Natural killer cell (primary cell): ENCODE results near the gene MIS12. TPM values are rescaled to one million over a fixed set of nuclear protein-coding genes. Genes with fewer than 3 reads are reported as not detected.
A peak's percentile ranks its signal among the peaks of the same experiment; 100 is the strongest.

ENCODE experiments used
- ATAC-seq, 3 donors: fragments of 150-1000 bp in 2 of 3; fragments of 200-7000 bp in 1 of 3; cut with Tn5 transposase; 1 replicate in 1 of 3; 2 replicates in 2 of 3; pipeline ENCODE4 v1.10.0; 2021; ENCODE audit warnings: mild to moderate bottlenecking in 2 of 3, moderate library complexity in 2 of 3
- DNase-seq, 2 donors: peaks; one replicate each; pipeline versions ENCODE4 v3.0.0 to v3.0.0-alpha.2; 2013 to 2021; ENCODE audit warnings: mixed read lengths in 1 of 2
- H3K27ac ChIP-seq: one replicate; pipeline ENCODE4 v1.5.1; 2013; ENCODE audit warnings: mild to moderate bottlenecking, low read length
- H3K27me3 ChIP-seq: one replicate; pipeline ENCODE4 v1.6.1; 2013; ENCODE audit warnings: low read length; ENCODE audit not compliant: control insufficient read depth, insufficient read depth
- H3K36me3 ChIP-seq: one replicate; pipeline ENCODE4 v1.6.1; 2013; ENCODE audit warnings: low read length; ENCODE audit not compliant: control insufficient read depth, insufficient read depth
- H3K4me1 ChIP-seq: one replicate; pipeline ENCODE4 v1.6.1; 2013; ENCODE audit warnings: low read length; ENCODE audit not compliant: control insufficient read depth, insufficient read depth
- H3K4me3 ChIP-seq: one replicate; pipeline ENCODE4 v1.5.1; 2013; ENCODE audit warnings: low read length
- H3K9me3 ChIP-seq: one replicate; pipeline ENCODE4 v1.6.1; 2013; ENCODE audit warnings: low read length; ENCODE audit not compliant: control insufficient read depth, insufficient read depth
- H3K27ac Mint-ChIP-seq, 2 donors: one replicate each; pipeline ENCODE4 v1.8.0; 2022; ENCODE audit warnings: mild to moderate bottlenecking in 2 of 2, mixed read lengths in 2 of 2, moderate library complexity in 1 of 2
- H3K27me3 Mint-ChIP-seq, 2 donors: one replicate each; pipeline ENCODE4 v1.8.0; 2022; ENCODE audit warnings: low read depth in 2 of 2, mixed read lengths in 2 of 2
- H3K36me3 Mint-ChIP-seq: one replicate; pipeline ENCODE4 v1.8.0; 2022; ENCODE audit warnings: mixed read lengths
- H3K4me1 Mint-ChIP-seq, 2 donors: one replicate each; pipeline ENCODE4 v1.8.0; 2022; ENCODE audit warnings: mixed read lengths in 2 of 2
- H3K4me3 Mint-ChIP-seq: one replicate; pipeline ENCODE4 v1.8.0; 2022; ENCODE audit warnings: mild to moderate bottlenecking, moderate library complexity, mixed read lengths
- H3K9me3 Mint-ChIP-seq, 2 donors: one replicate each; pipeline ENCODE4 v1.8.0; 2022; ENCODE audit warnings: mixed read lengths in 2 of 2
- CTCF ChIP-seq: fragments of 200-600 bp; IDR thresholded peaks from one replicate; pipeline ENCODE4 v1.8.0; 2022; ENCODE audit warnings: antibody characterized with exemption
- WGBS: methylation state at CpG from one replicate; pipeline ENCODE4 v1.1.7; 2013; ENCODE audit warnings: missing lambda C conversion rate; ENCODE audit not compliant: insufficient coverage; 5-methylcytosine and 5-hydroxymethylcytosine counted together
- intact Hi-C: fragments of 100-400 bp; cut with micrococcal nuclease; formaldehyde crosslinking; loops from one replicate; pipeline ENCODE4 v1.14.2; 2022
- total RNA-seq, 4 donors: library from RNA; stranded (reverse); fragments of 120-200 nt in 1 of 4; gene quantifications; one replicate each; pipeline versions ENCODE4 v1.2.3 to v1.2.4, GENCODE V29; 2013 to 2022

MIS12 gene
- total RNA-seq, 3 donors from 2014 or later (not counting 1 experiment from before 2014, with no cell fraction given) = 26.8 to 35.3 (median 29.3) TPM

- H3K9me3 ChIP-seq = no peaks in the 10 kb centered on the region
- H3K9me3 Mint-ChIP-seq = no peaks in the 10 kb centered on the region
- no peaks in the 10 kb centered on the region for H3K36me3 Mint-ChIP-seq
- no peaks in the 10 kb centered on the region for H3K27me3 Mint-ChIP-seq
- peaks cover 18% of the 10 kb centered on the region for H3K4me1 ChIP-seq
- DNase-seq = peak; percentile 60 to 89
- peak overlapping the region; percentile 43 for H3K4me3 ChIP-seq
- intact Hi-C loops = no loop called here
- H3K27ac ChIP-seq = peak overlapping the region; percentile 50
- under 1% methylated on average over 67 of the region's 67 CpGs for WGBS
- peaks cover 4% of the 10 kb centered on the region for H3K36me3 ChIP-seq
- peaks cover 13 to 20% of the 10 kb centered on the region in 2 donors for H3K4me1 Mint-ChIP-seq
- TF ChIP-seq CTCF = no peak
- H3K4me3 Mint-ChIP-seq = peak overlapping the region; percentile 96
- peak overlapping the region; percentile 68 to 82 for H3K27ac Mint-ChIP-seq
- H3K27me3 ChIP-seq = no peaks in the 10 kb centered on the region
- ATAC-seq = peak; percentile 78 to 96 (median 93)
Measured at GRCh38 chr17:5500589-5501391, 14.4 kb downstream of the MIS12 start.

- no peaks in the 10 kb centered on the region for H3K27me3 ChIP-seq
- DNase-seq (no peak), ATAC-seq (no peak)
- Mint-ChIP-seq H3K36me3 (no peaks in the 10 kb centered on the region), H3K27ac (peak overlapping the region; percentile 9 to 82), H3K27me3 (no peaks in the 10 kb centered on the region), H3K9me3 (no peaks in the 10 kb centered on the region), H3K4me3 (peak overlapping the region; percentile 49), H3K4me1 (peaks cover 13 to 20% of the 10 kb centered on the region in 2 donors)
- H3K4me1 ChIP-seq = peaks cover 18% of the 10 kb centered on the region
- H3K27ac ChIP-seq = peak overlapping the region; percentile 50
- peaks cover 5% of the 10 kb centered on the region for H3K36me3 ChIP-seq
- TF ChIP-seq CTCF = no peak
- no peaks in the 10 kb centered on the region for H3K9me3 ChIP-seq
- 96% methylated on average over 8 of the region's 8 CpGs for WGBS
- intact Hi-C loops = no loop called here
- no peak overlapping the region for H3K4me3 ChIP-seq
Measured at GRCh38 chr17:5501685-5502084, 15.3 kb downstream of the MIS12 start.

- H3K4me3 ChIP-seq = no peak overlapping the region
- H3K36me3 ChIP-seq = peaks cover 5% of the 10 kb centered on the region
- peak overlapping the region in 1 of 2 donors; percentile 1 for H3K27ac Mint-ChIP-seq
- no peak overlapping the region for H3K27ac ChIP-seq
- H3K4me3 Mint-ChIP-seq = no peak overlapping the region
- H3K27me3 Mint-ChIP-seq = no peaks in the 10 kb centered on the region
- no peaks in the 10 kb centered on the region for H3K27me3 ChIP-seq
- peaks cover 13 to 20% of the 10 kb centered on the region in 2 donors for H3K4me1 Mint-ChIP-seq
- H3K4me1 ChIP-seq = peaks cover 18% of the 10 kb centered on the region
- no peaks in the 10 kb centered on the region for H3K36me3 Mint-ChIP-seq
- ATAC-seq (no peak), DNase-seq (no peak)
- H3K9me3 ChIP-seq = no peaks in the 10 kb centered on the region
- WGBS = 97% methylated on average over 4 of the region's 4 CpGs
- intact Hi-C loops = no loop called here
- TF ChIP-seq CTCF = no peak
- no peaks in the 10 kb centered on the region for H3K9me3 Mint-ChIP-seq
Measured at GRCh38 chr17:5502552-5502951, 16.2 kb downstream of the MIS12 start.
